Epithelial cell of proximal tubule (primary cell): Measurements from ENCODE around the gene ACTN4. TPM values are rescaled to one million over a fixed set of nuclear protein-coding genes. Genes with fewer than 3 reads are reported as not detected.

ENCODE experiments used
- DNase-seq: peaks from one replicate; pipeline ENCODE4 v3.0.0-alpha.2; 2011; ENCODE audit warnings: low read depth
- H3K4me3 ChIP-seq: 2 replicates; pipeline ENCODE4 v1.5.1; 2011; ENCODE audit warnings: low read depth, mild to moderate bottlenecking, low read length
- CTCF ChIP-seq: conservative IDR thresholded peaks from 2 replicates; pipeline ENCODE4 v1.5.1; 2012; ENCODE audit warnings: low read depth, mild to moderate bottlenecking, low read length
- total RNA-seq: library from RNA; depleted of rRNA; stranded (reverse); fragments of >200 nt; gene quantifications from 2 replicates; pipeline ENCODE4 v1.2.3, GENCODE V29; 2015

ACTN4 gene
- total RNA-seq, 1 donor from 2014 or later = 629 TPM

GRCh38 chr19:38731654-38732301 lies 84.3 kb downstream of the ACTN4 start:
- H3K4me3 ChIP-seq = no peak overlapping the region
- DNase-seq = no peak
- TF ChIP-seq CTCF = no peak

GRCh38 chr19:38733241-38733492 lies 85.7 kb downstream of the ACTN4 start:
- no peak for DNase-seq
- no peak for TF ChIP-seq CTCF
- no peak overlapping the region for H3K4me3 ChIP-seq

- no peak for TF ChIP-seq CTCF
- DNase-seq = no peak
These were observed 86.2 kb downstream of the ACTN4 start for GRCh38 chr19:38733493-38734175.

GRCh38 chr19:38734176-38734425 lies 86.7 kb downstream of the ACTN4 start:
- TF ChIP-seq CTCF = no peak
- no peak for DNase-seq
- H3K4me3 ChIP-seq = peak overlapping the region; percentile 68

More at GRCh38 chr19:38733493-38734175, 86.2 kb downstream of the ACTN4 start:
- H3K4me3 ChIP-seq = peak overlapping the region; percentile 68

- no peak for DNase-seq
- no peak for TF ChIP-seq CTCF
- H3K4me3 ChIP-seq = peak overlapping the region; percentile 68
These were observed 87.2 kb downstream of the ACTN4 start for GRCh38 chr19:38734426-38735256.

GRCh38 chr19:38735257-38735686 lies 87.8 kb downstream of the ACTN4 start:
- DNase-seq = no peak
- no peak for TF ChIP-seq CTCF
- peak overlapping the region; percentile 68 for H3K4me3 ChIP-seq
